H9 (cell line): Measurements from ENCODE around the gene BTBD19. TPM values are rescaled to one million over a fixed set of nuclear protein-coding genes. Genes with fewer than 3 reads are reported as not detected.

ENCODE experiments used
- DNase-seq: peaks from one replicate; pipeline ENCODE4 v3.0.0-alpha.2; 2017
- H2AFZ ChIP-seq: one replicate; pipeline ENCODE4 v1.6.1; 2013; ENCODE audit warnings: mild to moderate bottlenecking, low read length, control low read depth, moderate library complexity
- H2AK5ac ChIP-seq: 2 replicates; pipeline ENCODE4 v1.6.1; 2013; ENCODE audit warnings: low read length, control low read depth, mixed read lengths; ENCODE audit not compliant: insufficient read length
- H2BK120ac ChIP-seq: one replicate; pipeline ENCODE4 v1.6.1; 2013; ENCODE audit warnings: low read depth, mild to moderate bottlenecking, low read length, control low read depth, inconsistent platforms; ENCODE audit not compliant: poor library complexity, severe bottlenecking
- H2BK12ac ChIP-seq: 2 replicates; pipeline ENCODE4 v1.6.1; 2013; ENCODE audit warnings: low read length, control low read depth, mixed read lengths, low read depth; ENCODE audit not compliant: insufficient read length
- H2BK15ac ChIP-seq: 2 replicates; pipeline ENCODE4 v1.6.1; 2013; ENCODE audit warnings: low read depth, low read length, control low read depth
- H2BK20ac ChIP-seq: one replicate; pipeline ENCODE4 v1.6.1; 2013; ENCODE audit warnings: low read depth, mild to moderate bottlenecking, low read length, control low read depth, inconsistent platforms; ENCODE audit not compliant: poor library complexity, severe bottlenecking
- H2BK5ac ChIP-seq: 2 replicates; pipeline ENCODE4 v1.6.1; 2013; ENCODE audit warnings: low read length, control low read depth, mixed read lengths; ENCODE audit not compliant: insufficient read length
- H3K14ac ChIP-seq: 2 replicates; pipeline ENCODE4 v1.6.1; 2013; ENCODE audit warnings: low read length, control low read depth; ENCODE audit not compliant: insufficient read depth
- H3K18ac ChIP-seq: 2 replicates; pipeline ENCODE4 v1.6.1; 2013; ENCODE audit warnings: low read depth, mild to moderate bottlenecking, mixed read lengths, low read length, control low read depth; ENCODE audit not compliant: insufficient read length
- H3K23ac ChIP-seq: 2 replicates; pipeline ENCODE4 v1.6.1; 2013; ENCODE audit warnings: low read length, control low read depth, mixed read lengths, low read depth; ENCODE audit not compliant: insufficient read length
- H3K23me2 ChIP-seq: 2 replicates; pipeline ENCODE4 v1.6.1; 2013; ENCODE audit warnings: low read depth, mild to moderate bottlenecking, mixed read lengths, low read length, control low read depth; ENCODE audit not compliant: insufficient read length, poor library complexity, severe bottlenecking
- H3K27ac ChIP-seq: 2 replicates; pipeline ENCODE4 v1.5.1; 2013; ENCODE audit warnings: low read length, control low read depth, mixed read lengths, low read depth; ENCODE audit not compliant: insufficient read length
- H3K27me3 ChIP-seq: 2 replicates; pipeline ENCODE4 v1.6.1; 2013; ENCODE audit warnings: low read length, control low read depth, inconsistent platforms; ENCODE audit not compliant: insufficient read depth
- H3K4ac ChIP-seq: 2 replicates; pipeline ENCODE4 v1.6.1; 2013; ENCODE audit warnings: low read depth, mild to moderate bottlenecking, control low read depth, inconsistent platforms, low read length, moderate library complexity
- H3K4me1 ChIP-seq: 2 replicates; pipeline ENCODE4 v1.6.1; 2013; ENCODE audit warnings: low read length, control low read depth, inconsistent platforms; ENCODE audit not compliant: insufficient read depth
- H3K4me2 ChIP-seq: 2 replicates; pipeline ENCODE4 v1.6.1; 2013; ENCODE audit warnings: low read length, control low read depth, mixed read lengths; ENCODE audit not compliant: insufficient read length, insufficient read depth
- H3K56ac ChIP-seq: 2 replicates; pipeline ENCODE4 v1.6.1; 2013; ENCODE audit warnings: low read depth, mild to moderate bottlenecking, mixed read lengths, low read length, control low read depth; ENCODE audit not compliant: insufficient read length
- H3K79me1 ChIP-seq: 2 replicates; pipeline ENCODE4 v1.6.1; 2013; ENCODE audit warnings: low read depth, mild to moderate bottlenecking, moderate library complexity, low read length, control low read depth, inconsistent platforms; ENCODE audit not compliant: insufficient read depth, poor library complexity, severe bottlenecking
- H3K79me2 ChIP-seq: 2 replicates; pipeline ENCODE4 v1.6.1; 2013; ENCODE audit warnings: low read length, control low read depth, inconsistent platforms; ENCODE audit not compliant: insufficient read depth
- H3K9ac ChIP-seq: 2 replicates; pipeline ENCODE4 v1.6.1; 2013; ENCODE audit warnings: low read length, control low read depth, mixed read lengths; ENCODE audit not compliant: insufficient read length; ENCODE audit errors: extremely low read depth
- H3K9me3 ChIP-seq: one replicate; pipeline ENCODE4 v1.6.1; 2013; ENCODE audit warnings: low read depth, low read length, inconsistent platforms; ENCODE audit not compliant: control insufficient read depth
- H3T11ph ChIP-seq: one replicate; pipeline ENCODE4 v1.6.1; 2013; ENCODE audit warnings: mild to moderate bottlenecking, low read length, control low read depth, inconsistent platforms
- H4K20me1 ChIP-seq: one replicate; pipeline ENCODE4 v1.6.1; 2013; ENCODE audit not compliant: control insufficient read depth, insufficient read length, insufficient read depth
- H4K5ac ChIP-seq: 2 replicates; pipeline ENCODE4 v1.6.1; 2013; ENCODE audit warnings: low read depth, mild to moderate bottlenecking, mixed read lengths, low read length, control low read depth; ENCODE audit not compliant: insufficient read length
- H4K8ac ChIP-seq: replicated peaks from 2 replicates; pipeline ENCODE4 v1.6.1; 2013; ENCODE audit warnings: low read length, control low read depth, mixed read lengths, low read depth; ENCODE audit not compliant: insufficient read length
- H4K91ac ChIP-seq: 2 replicates; pipeline ENCODE4 v1.6.1; 2013; ENCODE audit warnings: low read depth, mild to moderate bottlenecking, moderate library complexity, mixed read lengths, low read length, control low read depth; ENCODE audit not compliant: insufficient read length
- H3K27ac Mint-ChIP-seq, 3 experiments: 2 replicates in 2 of 3; 3 replicates in 1 of 3; pipeline ENCODE4 v1.8.0; 2020 to 2021; ENCODE audit warnings: mixed read lengths in 3 of 3, mild to moderate bottlenecking in 1 of 3, moderate library complexity in 1 of 3
- H3K27me3 Mint-ChIP-seq: 2 replicates; pipeline ENCODE4 v1.8.0; 2021; ENCODE audit warnings: low read depth, mild to moderate bottlenecking, moderate library complexity, mixed read lengths
- H3K36me3 Mint-ChIP-seq, 3 experiments: 2 replicates in 2 of 3; 3 replicates in 1 of 3; pipeline ENCODE4 v1.8.0; 2020 to 2021; ENCODE audit warnings: low read depth in 3 of 3, mixed read lengths in 3 of 3; ENCODE audit not compliant: insufficient read depth in 1 of 3
- H3K4me1 Mint-ChIP-seq, 2 experiments: 2 replicates each; pipeline ENCODE4 v1.8.0; 2020; ENCODE audit warnings: mixed read lengths in 2 of 2
- H3K4me3 Mint-ChIP-seq, 2 experiments: 2 replicates in 1 of 2; 3 replicates in 1 of 2; pipeline ENCODE4 v1.8.0; 2020 to 2021; ENCODE audit warnings: mild to moderate bottlenecking in 2 of 2, mixed read lengths in 2 of 2, moderate library complexity in 1 of 2
- H3K9me3 Mint-ChIP-seq, 2 experiments: 2 replicates in 1 of 2; 3 replicates in 1 of 2; pipeline ENCODE4 v1.8.0; 2020; ENCODE audit warnings: mild to moderate bottlenecking in 2 of 2, mixed read lengths in 2 of 2, moderate library complexity in 1 of 2
- WGBS: extraction: QIAGEN DNeasy Blood & Tissue Kit; methylation state at CpG from one replicate; pipeline ENCODE4 v1.1.7; 2013; ENCODE audit warnings: missing lambda C conversion rate, low lambda C conversion rate, mixed read lengths; ENCODE audit not compliant: insufficient read length; ENCODE audit errors: extremely low coverage; 5-methylcytosine and 5-hydroxymethylcytosine counted together
- total RNA-seq: library from RNA; stranded (reverse); gene quantifications from 2 replicates; pipeline ENCODE4 v1.2.1, GENCODE V29; 2021
- TF ChIP-seq, protein P1 (sequence below): fragments of 200-600 bp; sonication (generic); conservative IDR thresholded peaks from 3 replicates; pipeline ENCODE4 v1.8.0; 2021; ENCODE audit warnings: antibody characterized with exemption, mild to moderate bottlenecking

Gene BTBD19
- total RNA-seq, 1 experiment from 2014 or later: 1.9 TPM

DNA sequence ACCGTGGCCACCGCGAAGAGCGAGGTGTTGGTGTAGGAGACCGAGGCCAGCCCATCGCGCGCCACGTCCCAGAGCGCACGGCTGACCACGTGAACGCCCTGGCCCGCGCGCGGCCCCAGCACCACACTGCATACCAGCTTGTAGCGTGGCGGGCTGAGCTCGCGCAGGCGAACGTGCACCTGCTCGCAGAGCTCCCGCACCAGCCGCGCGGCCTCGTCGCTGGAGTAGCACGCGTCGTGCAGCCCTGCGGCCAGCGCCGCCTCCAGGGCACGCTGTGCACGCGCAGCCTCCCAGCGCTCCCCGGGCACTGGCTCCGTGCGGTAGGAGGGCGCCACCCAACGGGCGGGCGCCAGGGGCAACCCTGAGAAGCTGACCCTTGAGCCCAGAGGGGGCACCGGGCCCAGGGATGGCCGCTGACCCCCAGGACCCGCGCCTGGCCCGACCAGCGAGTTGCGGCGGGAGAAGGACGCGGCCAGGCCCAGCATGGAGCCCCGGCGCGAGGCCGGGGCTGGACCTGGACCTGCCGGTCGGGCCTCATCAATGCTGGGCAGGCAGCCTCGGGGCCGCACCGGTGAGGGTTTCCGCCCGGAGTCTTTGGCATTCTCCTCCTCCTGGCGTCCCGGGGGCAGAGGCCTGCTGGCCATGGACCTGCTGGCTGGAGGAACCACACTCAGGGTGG, 2.2 kb upstream of the BTBD19 start:
- no peak overlapping the region for H3K4me3 Mint-ChIP-seq
- no peak overlapping the region for H3K4me2 ChIP-seq
- no peaks in the 10 kb centered on the region for H3K79me1 ChIP-seq
- peak overlapping the region; percentile 85 for H3K27ac ChIP-seq
- no peak overlapping the region for H2AFZ ChIP-seq
- no peak overlapping the region for H2BK20ac ChIP-seq
- H3K4ac ChIP-seq: peak overlapping the region; percentile 86
- H4K8ac ChIP-seq: no peak overlapping the region
- no peaks in the 10 kb centered on the region for H3K79me2 ChIP-seq
- H3K23ac ChIP-seq: no peak overlapping the region
- H3K27me3 Mint-ChIP-seq: no peaks in the 10 kb centered on the region
- peaks cover 3% of the 10 kb centered on the region for H3K23me2 ChIP-seq
- no CpG with 5 or more reads among the region's 70 CpGs for WGBS
- no peak overlapping the region for H4K5ac ChIP-seq
- peaks cover 36 to 38% of the 10 kb centered on the region in 2 experiments for H3K4me1 Mint-ChIP-seq
- H3T11ph ChIP-seq: no peak overlapping the region
- H3K56ac ChIP-seq: no peak overlapping the region
- H2BK5ac ChIP-seq: no peak overlapping the region
- H3K4me1 ChIP-seq: peaks cover 10% of the 10 kb centered on the region; the same call in 1 of the 2 replicates
- H3K36me3 Mint-ChIP-seq: peaks cover 3 to 42% (median 26%) of the 10 kb centered on the region in 3 experiments
- H2AK5ac ChIP-seq: peak overlapping the region; percentile 7
- no peak overlapping the region for H3K9ac ChIP-seq
- peak; percentile 41 for DNase-seq
- H3K9me3 ChIP-seq: no peaks in the 10 kb centered on the region
- no peak overlapping the region; a peak in 2 of 7 replicates for H3K27ac Mint-ChIP-seq
- H4K91ac ChIP-seq: peak overlapping the region; percentile 96
- H3K14ac ChIP-seq: peak overlapping the region; percentile 89; the same call in 1 of the 2 replicates
- peak overlapping the region; percentile 92 for H3K18ac ChIP-seq
- H2BK12ac ChIP-seq: peak overlapping the region; percentile 78
- H2BK120ac ChIP-seq: peak overlapping the region; percentile 55
- no peaks in the 10 kb centered on the region for H4K20me1 ChIP-seq
- no peak overlapping the region for H2BK15ac ChIP-seq
- H3K9me3 Mint-ChIP-seq: no peaks in the 10 kb centered on the region
- no peaks in the 10 kb centered on the region for H3K27me3 ChIP-seq
- TF ChIP-seq, protein P1, sequence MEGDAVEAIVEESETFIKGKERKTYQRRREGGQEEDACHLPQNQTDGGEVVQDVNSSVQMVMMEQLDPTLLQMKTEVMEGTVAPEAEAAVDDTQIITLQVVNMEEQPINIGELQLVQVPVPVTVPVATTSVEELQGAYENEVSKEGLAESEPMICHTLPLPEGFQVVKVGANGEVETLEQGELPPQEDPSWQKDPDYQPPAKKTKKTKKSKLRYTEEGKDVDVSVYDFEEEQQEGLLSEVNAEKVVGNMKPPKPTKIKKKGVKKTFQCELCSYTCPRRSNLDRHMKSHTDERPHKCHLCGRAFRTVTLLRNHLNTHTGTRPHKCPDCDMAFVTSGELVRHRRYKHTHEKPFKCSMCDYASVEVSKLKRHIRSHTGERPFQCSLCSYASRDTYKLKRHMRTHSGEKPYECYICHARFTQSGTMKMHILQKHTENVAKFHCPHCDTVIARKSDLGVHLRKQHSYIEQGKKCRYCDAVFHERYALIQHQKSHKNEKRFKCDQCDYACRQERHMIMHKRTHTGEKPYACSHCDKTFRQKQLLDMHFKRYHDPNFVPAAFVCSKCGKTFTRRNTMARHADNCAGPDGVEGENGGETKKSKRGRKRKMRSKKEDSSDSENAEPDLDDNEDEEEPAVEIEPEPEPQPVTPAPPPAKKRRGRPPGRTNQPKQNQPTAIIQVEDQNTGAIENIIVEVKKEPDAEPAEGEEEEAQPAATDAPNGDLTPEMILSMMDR: no peak
